ENCODE results near the gene CERS2. TPM values are rescaled to one million over a fixed set of nuclear protein-coding genes. Genes with fewer than 3 reads are reported as not detected.

Gene CERS2
- total and polyA plus RNA-seq, 8 donors = 75.0 to 155 (median 106) TPM

DNA sequence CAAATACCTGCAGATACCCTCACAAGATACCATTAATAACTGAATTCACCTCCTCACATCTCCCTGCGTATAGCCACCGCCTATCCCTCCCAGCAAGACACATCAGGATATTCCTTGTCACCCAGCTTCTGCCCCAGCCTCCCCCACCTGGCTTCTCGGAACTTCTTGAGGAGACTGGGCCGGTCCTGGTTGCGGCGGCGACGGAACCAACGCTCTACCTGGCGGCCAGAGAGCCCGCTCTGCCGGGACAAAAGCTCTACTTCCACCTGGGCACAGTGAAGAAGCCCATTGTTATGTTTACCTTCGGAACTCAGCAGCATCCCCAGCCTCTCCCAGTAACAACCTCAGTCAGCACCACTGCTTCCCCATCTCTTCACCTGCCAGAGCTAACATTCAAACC, 6.7 kb downstream of the CERS2 start:
- Histone ChIP-seq H3K4me3 (no peak overlapping the region), H3K36me3 (peaks cover 0 to 51% (median 43%) of the 10 kb centered on the region in 3 donors), H3K9me3 (no peaks in the 10 kb centered on the region), H3K4me1 (peaks cover 16 to 35% (median 23%) of the 10 kb centered on the region in 3 donors), H3K27me3 (no peaks in the 10 kb centered on the region), H3K27ac (no peak overlapping the region)
- FAIRE-seq (no peak), ATAC-seq (no peak), DNase-seq (no peak)
- intact Hi-C loops (cut with DNase I) = no loop called here
- 94 to 97% methylated on average over 13 of the region's 13 CpGs for WGBS, 2 donors
- TF ChIP-seq, protein P1, sequence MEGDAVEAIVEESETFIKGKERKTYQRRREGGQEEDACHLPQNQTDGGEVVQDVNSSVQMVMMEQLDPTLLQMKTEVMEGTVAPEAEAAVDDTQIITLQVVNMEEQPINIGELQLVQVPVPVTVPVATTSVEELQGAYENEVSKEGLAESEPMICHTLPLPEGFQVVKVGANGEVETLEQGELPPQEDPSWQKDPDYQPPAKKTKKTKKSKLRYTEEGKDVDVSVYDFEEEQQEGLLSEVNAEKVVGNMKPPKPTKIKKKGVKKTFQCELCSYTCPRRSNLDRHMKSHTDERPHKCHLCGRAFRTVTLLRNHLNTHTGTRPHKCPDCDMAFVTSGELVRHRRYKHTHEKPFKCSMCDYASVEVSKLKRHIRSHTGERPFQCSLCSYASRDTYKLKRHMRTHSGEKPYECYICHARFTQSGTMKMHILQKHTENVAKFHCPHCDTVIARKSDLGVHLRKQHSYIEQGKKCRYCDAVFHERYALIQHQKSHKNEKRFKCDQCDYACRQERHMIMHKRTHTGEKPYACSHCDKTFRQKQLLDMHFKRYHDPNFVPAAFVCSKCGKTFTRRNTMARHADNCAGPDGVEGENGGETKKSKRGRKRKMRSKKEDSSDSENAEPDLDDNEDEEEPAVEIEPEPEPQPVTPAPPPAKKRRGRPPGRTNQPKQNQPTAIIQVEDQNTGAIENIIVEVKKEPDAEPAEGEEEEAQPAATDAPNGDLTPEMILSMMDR (IDR thresholded peaks at IDR 0.05) = no peak

DNA sequence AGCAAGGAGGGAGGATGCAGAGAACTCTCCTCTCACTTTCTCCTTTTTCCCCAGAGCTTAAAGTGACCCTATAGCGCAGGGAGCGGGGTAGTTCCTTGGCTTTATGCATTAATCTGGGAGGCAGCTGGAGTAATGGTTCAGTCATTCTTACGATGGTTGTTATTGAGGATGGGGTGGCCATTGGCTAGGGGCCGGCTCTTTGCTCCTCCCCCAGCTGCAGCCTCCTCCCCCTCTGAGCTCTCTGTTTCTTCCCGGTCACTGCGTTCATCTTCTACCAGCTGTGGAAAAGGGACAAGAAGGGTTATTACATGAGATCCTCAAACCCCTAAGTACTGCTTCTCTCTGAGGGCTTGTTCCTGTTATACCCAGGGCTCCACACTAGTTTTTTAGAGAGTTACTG, 8.6 kb downstream of the CERS2 start:
- ATAC-seq (no peak), FAIRE-seq (no peak), DNase-seq (no peak)
- no peak overlapping the region for H3K27ac ChIP-seq
- no peaks in the 10 kb centered on the region for H3K9me3 ChIP-seq
- intact Hi-C loops (cut with DNase I) = no loop called here
- TF ChIP-seq, protein P1 (IDR thresholded peaks at IDR 0.05) = no peak
- peaks cover 0 to 59% (median 45%) of the 10 kb centered on the region in 3 donors for H3K36me3 ChIP-seq
- no peaks in the 10 kb centered on the region for H3K27me3 ChIP-seq
- H3K4me3 ChIP-seq = no peak overlapping the region
- H3K4me1 ChIP-seq = peaks cover 7 to 19% (median 10%) of the 10 kb centered on the region in 3 donors
- WGBS, 2 donors = 70 to 85% methylated on average over 6 of the region's 6 CpGs

DNA sequence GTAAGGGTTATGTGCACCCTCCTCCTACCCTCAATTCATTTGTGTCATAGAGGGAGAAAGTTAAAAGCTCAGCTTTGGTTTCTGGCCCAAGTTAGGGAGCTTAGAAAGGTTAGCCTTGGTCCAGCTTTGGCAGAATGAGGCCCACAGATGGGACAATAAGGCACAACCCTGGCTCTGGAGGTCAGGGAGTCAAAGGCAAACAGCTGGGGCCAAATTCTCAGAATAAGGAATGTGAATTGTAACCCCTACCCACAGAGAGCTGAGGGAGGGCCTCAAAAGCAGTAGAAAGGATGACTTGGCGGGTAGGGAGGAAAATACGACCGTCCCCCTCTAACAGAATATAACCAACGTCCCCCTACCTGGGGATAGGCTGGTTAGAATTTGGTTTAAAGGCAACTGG, 9.0 kb downstream of the CERS2 start:
- TF ChIP-seq, protein P1 (IDR thresholded peaks at IDR 0.05) = no peak
- FAIRE-seq = no peak
- no peak for DNase-seq
- no peaks in the 10 kb centered on the region for H3K27me3 ChIP-seq
- 83 to 89% methylated on average over 4 of the region's 4 CpGs for WGBS, 2 donors
- H3K27ac ChIP-seq = no peak overlapping the region
- intact Hi-C loops (cut with DNase I) = no loop called here
- no peak for ATAC-seq
- no peaks in the 10 kb centered on the region for H3K9me3 ChIP-seq
- H3K36me3 ChIP-seq = peaks cover 0 to 64% (median 49%) of the 10 kb centered on the region in 3 donors
- peaks cover 3 to 15% (median 8%) of the 10 kb centered on the region in 3 donors for H3K4me1 ChIP-seq
- no peak overlapping the region for H3K4me3 ChIP-seq

DNA sequence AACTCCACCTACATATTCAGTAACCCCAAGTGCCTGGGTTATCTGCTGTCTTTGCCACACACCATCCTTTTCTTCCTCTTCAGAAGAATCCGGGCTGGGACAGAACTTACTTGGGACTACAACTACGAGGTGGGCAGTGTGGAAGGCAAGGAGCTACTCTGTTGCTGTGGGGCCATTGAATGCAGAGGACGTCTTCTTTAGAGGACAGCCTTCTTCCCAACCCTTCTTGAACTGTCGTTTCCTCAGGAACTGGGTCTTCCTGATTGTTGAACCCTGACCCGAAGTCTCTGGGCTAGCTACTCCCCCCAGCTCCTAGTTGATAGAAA, 10.5 kb downstream of the CERS2 start:
- no peak for ATAC-seq
- TF ChIP-seq, protein P1 (IDR thresholded peaks at IDR 0.05) = no peak
- H3K4me1 ChIP-seq = peaks cover 0 to 2% (median 0%) of the 10 kb centered on the region in 3 donors
- H3K27me3 ChIP-seq = no peaks in the 10 kb centered on the region
- H3K9me3 ChIP-seq = no peaks in the 10 kb centered on the region
- 84% methylated on average over 5 of the region's 5 CpGs for WGBS, 2 donors
- no peak for DNase-seq
- FAIRE-seq = no peak
- intact Hi-C loops (cut with DNase I) = no loop called here
- no peak overlapping the region for H3K27ac ChIP-seq
- peaks cover 0 to 76% (median 54%) of the 10 kb centered on the region in 3 donors for H3K36me3 ChIP-seq
- no peak overlapping the region for H3K4me3 ChIP-seq

DNA sequence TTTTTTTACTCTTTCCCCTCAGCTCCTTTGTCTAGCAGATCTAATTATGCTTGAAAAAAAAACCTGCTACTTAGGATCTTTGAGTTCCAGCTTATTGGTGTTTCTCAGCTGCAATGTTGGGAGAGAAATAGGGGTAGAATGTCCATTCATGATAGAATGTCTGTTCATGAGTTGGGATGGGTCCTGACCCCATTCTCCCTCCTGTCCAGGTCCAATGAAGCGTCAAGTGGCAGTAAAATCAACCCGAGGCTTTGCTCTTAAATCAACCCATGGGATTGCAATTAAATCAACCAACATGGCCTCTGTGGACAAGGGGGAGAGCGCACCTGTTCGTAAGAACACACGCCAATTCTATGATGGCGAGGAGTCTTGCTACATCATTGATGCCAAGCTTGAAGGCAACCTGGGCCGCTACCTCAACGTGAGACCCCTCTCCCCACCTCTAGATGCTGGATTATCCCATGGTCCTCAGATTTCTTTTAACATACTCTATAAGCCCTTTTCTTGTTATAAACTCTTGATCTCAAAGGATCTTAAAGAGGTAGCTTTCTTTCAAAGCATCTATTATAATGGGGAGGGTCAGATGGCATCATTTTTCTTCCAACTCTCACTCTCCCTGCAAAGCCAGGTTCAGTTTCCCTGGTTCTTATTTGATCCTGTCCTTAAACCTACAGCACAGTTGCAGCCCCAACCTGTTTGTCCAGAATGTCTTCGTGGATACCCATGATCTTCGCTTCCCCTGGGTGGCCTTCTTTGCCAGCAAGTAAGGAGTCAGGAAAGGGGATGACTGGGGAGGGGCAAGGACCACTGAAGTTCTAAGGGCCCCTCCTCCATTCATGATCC, 11.1 kb downstream of the CERS2 start:
- H3K4me3 ChIP-seq = no peak overlapping the region
- no peak for FAIRE-seq
- H3K4me1 ChIP-seq = no peaks in the 10 kb centered on the region
- H3K27ac ChIP-seq = no peak overlapping the region
- DNase-seq = no peak
- TF ChIP-seq, protein P1 (IDR thresholded peaks at IDR 0.05) = no peak
- no peaks in the 10 kb centered on the region for H3K27me3 ChIP-seq
- H3K36me3 ChIP-seq = peaks cover 0 to 75% (median 54%) of the 10 kb centered on the region in 3 donors
- WGBS, 2 donors = 82 to 92% methylated on average over 10 of the region's 10 CpGs
- ATAC-seq = no peak
- no peaks in the 10 kb centered on the region for H3K9me3 ChIP-seq
- intact Hi-C loops (cut with DNase I) = no loop called here

Data from pancreas (tissue), 10 donors.